NCI-H524 (cell line): Measurements from ENCODE around the gene TBCCD1.
A peak's percentile ranks its signal among the peaks of the same experiment; 100 is the strongest.
"Not testable (repeated sequence)": the region's sequence is repeated elsewhere in the genome, so short reads cannot be mapped to it uniquely, and the experiment has no call there.

Experiments
- DNase-seq, 2 experiments: peaks; one replicate each; lab custom pipeline; 2025; lab: John Stamatoyannopoulos, UW

Gene TBCCD1

GRCh38 chr3:186551387-186551786, 15.8 kb downstream of the TBCCD1 start:
- DNase-seq: peak in 1 of 2 experiments; percentile 37

DNA sequence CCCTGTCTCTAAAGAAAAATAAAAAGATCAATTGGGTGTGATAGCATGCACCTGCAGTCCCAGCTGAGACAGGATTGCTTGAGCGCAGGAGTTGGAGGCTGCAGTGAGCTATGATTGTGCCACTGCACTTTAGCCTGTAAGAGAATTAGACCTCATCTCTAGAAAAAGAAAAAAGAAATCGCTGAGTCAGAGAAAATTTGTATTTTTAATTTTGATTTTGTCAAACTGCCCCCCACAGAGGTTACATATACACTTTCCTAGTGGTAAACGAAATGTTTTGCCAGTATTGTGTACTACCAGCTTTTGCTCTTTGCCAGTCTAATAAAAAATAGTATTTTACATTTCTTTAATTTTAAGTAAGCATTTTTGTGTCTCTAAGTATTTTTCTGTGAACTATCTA, 17.6 kb downstream of the TBCCD1 start:
- DNase-seq: no peak

GRCh38 chr3:186544281-186544680, 22.9 kb downstream of the TBCCD1 start, which contains the start of gene CRYGS:
CRYGS (minus strand) TSS chr3:186544380; CDS start chr3:186544326, 54 bp downstream.
- DNase-seq: no peak

- no peak for DNase-seq
These were observed 26.3 kb downstream of the TBCCD1 start for GRCh38 chr3:186540835-186541226.

DNA sequence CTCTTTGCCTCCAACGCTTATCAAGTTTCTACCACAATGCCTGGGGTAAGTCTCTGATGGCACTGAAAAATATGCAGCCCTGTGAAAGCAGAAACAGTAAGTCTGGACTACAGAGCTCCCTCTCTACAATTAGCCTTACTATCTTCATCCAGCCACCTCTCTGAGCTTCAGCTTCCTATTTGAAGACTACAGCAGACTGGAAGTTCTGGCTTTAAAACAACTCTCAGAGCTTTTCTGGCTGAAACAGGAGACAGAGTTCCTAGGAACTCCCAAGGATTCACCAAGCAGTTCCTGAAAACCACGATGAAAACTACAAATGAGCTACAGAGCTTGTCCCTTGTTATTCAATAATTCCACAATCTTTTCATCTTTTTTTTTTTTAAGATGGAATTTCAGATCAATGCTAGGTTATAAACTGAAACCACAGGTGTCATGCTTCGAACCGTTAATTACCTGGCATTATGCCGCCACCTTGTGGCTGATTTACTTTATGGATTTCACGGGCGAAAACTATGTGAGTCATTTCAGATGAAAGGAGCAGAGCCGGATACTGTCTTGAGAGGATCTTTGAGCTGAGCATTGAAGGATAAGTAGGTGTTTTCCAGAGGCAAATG, 26.8 kb downstream of the TBCCD1 start:
- peak; percentile 16 to 82 for DNase-seq

DNA sequence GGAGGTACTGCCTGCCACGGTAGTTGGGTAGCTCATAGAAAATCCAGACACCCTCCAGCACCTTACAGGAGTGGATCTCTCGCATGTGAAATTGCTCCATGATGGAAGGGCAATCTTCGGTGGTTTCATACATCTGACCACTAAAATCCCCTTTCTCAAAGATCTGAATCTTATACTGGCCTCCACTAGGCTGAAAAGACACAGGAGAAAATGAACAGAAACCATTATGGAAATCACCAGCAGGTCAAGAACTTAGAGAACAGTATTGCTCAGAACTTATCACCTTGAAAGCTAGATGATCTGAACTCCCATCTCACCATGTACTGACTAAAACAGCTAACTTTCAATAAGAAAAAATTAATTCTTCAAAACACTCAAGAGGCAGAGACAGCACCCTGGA, 28.4 kb downstream of the TBCCD1 start:
- DNase-seq: no peak

DNA sequence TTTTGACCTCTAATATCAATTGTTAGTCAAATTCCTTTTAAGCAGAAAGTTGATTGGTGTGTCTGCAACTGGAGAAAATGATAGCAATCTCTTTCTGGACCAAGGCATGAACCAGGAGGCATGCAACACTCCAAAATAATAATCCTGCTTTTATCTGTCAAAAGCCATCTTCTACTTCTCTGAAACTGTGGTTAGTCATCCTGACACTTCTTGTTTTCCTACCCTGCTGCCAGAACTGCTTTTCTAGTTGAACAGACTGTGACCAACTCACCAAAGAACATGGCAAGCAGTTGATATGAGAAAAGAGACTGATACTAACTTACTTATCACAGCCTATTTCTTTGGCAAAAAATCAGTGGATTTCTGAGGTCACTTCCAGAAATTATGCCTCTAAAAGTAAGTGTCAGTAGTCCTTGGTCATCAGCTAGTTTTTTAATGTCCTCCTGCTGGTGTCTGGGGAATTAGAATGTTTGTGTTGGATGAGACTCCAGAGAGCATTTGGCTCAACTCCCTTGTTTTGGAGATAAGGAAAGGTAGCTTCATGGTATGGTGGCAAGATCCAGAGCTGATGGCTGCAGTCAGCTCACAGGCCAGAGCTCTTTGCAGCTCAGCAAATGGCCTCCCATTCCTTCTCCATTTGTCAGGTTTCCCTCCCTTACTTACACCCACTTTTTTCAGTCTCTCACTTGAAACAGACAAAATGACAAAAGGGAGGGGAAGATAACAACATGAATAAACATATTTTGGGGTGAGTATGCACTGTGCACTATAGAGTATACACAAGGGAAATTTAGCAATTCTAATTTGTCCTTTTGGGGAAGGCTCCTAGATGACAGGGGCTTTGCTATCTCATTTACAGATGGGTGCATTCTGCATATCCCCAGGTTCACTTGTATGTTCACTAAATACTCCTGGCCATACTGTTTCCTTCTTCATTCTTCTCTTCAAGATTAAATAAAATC, 30.0 kb downstream of the TBCCD1 start:
- DNase-seq: no peak

- no peak for DNase-seq
These were observed 32.9 kb downstream of the TBCCD1 start for GRCh38 chr3:186534113-186534669.

GRCh38 chr3:186532598-186533072, 34.5 kb downstream of the TBCCD1 start:
- DNase-seq: no peak

- DNase-seq: not testable (repeated sequence)
These were observed 35.4 kb downstream of the TBCCD1 start for GRCh38 chr3:186531694-186532093.

DNA sequence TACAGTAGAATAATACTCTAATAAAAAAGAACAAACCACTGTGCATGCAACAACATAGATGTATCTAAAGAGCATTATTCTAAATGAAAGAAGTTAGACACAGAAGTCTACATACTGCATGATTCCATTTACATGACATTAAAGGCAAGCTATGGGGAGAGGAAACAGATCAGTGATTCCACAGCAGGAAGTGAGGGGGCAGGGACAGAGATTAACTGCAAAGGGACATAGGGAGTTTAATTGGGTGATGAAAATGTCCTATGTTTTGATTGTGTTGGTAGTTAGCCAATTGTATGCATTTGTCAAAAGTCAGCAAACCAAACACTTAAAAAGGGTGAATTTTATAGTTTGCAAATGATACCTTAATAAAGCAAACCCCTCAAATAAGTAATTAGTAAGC, 36.7 kb downstream of the TBCCD1 start:
- no peak for DNase-seq

- peak; percentile 86 to 97 for DNase-seq
These were observed 37.7 kb downstream of the TBCCD1 start for GRCh38 chr3:186529201-186529999.

- DNase-seq: peak in 1 of 2 experiments; percentile 64
These were observed 40.9 kb downstream of the TBCCD1 start for GRCh38 chr3:186526256-186526606.

DNA sequence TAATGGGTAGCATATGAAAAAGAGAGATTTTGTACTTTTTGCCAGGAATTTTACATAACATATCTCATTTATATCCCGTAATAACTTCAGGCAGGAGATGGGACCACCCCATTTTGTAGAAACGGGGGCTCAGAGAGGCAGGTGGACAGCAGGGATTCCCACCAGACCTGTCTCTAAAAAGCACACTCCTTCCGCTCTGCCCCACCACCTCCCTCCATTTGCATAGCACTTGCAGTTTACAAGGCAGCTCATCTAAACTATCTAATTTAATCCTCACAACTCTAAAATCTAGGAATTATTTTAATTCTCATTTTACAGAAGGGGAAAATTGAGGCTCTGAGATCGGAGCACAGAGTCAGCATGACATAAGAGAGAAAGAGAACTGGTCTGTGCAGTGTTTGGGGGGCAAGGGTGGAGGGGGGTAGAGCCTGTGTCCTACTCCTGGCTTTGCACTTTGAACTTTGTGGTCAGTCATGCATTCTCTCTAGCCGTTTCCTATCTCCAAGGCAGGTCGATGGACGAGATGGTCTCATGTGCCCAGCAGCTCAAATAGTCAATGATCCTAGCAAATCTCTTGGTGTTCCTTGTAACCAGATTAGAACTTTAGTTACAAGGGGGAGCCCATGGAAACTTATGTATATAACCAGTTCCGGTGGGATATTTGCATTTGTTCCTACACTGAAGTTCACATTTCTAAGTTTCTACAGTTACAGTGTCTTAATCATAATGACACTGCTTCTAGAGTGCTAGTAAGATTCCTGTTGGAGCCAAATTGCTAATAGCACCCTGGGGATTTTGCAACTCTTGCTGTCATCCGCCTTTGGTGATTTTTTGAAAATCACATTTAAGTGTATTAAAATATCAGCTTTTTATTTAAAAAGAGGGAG, 41.5 kb downstream of the TBCCD1 start:
- DNase-seq: no peak

GRCh38 chr3:186524616-186525015, 42.5 kb downstream of the TBCCD1 start:
- no peak for DNase-seq

DNA sequence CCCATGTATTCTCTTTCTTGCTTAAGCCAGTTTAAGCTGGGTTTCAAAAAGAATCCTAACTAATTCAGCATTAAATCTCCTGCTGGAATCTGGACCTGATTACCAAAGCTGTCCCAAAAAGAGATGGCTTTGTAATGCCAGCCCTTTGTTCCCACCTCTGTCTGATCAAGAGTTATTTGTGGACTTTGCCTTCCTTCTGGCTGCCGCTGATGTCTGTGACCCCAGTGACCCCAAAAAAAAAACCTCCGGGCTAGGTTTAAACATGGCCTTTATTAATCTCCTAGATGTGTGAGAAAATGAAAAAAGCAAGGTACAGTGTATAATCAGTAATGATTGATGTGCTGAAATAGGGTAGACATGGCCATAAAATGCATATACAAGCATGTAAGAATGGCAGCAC, 43.7 kb downstream of the TBCCD1 start:
- no peak for DNase-seq

- no peak for DNase-seq
These were observed 44.1 kb downstream of the TBCCD1 start for GRCh38 chr3:186523022-186523421.

- peak; percentile 60 to 67 for DNase-seq
These were observed 45.9 kb downstream of the TBCCD1 start for GRCh38 chr3:186520957-186521842.

DNA sequence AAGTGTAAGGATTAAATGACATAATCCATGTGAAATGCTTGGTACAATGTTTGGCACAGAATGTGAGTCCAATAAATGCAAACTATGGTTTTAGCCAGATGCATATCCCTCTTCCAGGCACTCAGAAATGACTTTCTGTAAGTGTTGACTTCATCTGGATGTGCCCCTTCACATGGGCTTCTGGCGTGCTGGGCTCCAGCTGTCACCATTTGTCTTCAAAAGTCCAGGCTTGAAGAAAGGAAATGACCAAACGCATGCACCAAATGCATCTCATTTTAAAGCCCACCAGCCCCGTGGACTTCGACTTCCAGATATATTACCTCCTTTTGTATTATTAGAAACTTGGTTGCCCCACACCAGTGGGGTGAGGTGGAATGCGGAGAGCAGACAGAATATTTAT, 46.7 kb downstream of the TBCCD1 start:
- peak; percentile 91 to 96 for DNase-seq
